SK-N-SH (cell line): ENCODE measurements around the gene POLR3G. TPM values are rescaled to one million over a fixed set of nuclear protein-coding genes. Genes with fewer than 3 reads are reported as not detected.

Source experiments
- CTCF ChIA-PET: fragments of 300-600, 350-600 bp; formaldehyde crosslinking; extraction: SDS; loops from one replicate; lab custom pipeline; 2021; lab: Yijun Ruan, JAX
- POLR2A ChIA-PET: fragments of 350-600 bp; sonication (Branson Sonifier 250); formaldehyde crosslinking; extraction: SDS; loops from one replicate; lab custom pipeline; 2020; ENCODE audit warnings: antibody characterized with exemption, inconsistent platforms; lab: Yijun Ruan, JAX
- DNase-seq: peaks from one replicate; pipeline ENCODE4 v3.0.0; 2012
- H2AFZ ChIP-seq: fragments of 200-600 bp; sonication (generic); 2 replicates; pipeline ENCODE4 v1.8.1; 2016; ENCODE audit warnings: antibody characterized with exemption, mild to moderate bottlenecking, low read depth
- H3F3A ChIP-seq: fragments of 200-600 bp; sonication (generic); replicated peaks from 2 replicates; pipeline ENCODE3; 2016; ENCODE audit warnings: antibody characterized with exemption, mild to moderate bottlenecking; ENCODE audit not compliant: insufficient read depth
- H3K27ac ChIP-seq, 2 experiments: fragments of 200-500 bp in 1 of 2; fragments of 200-600 bp in 1 of 2; sonication (Bioruptor generic) in 1 of 2; sonication (generic), shearing (Covaris generic) in 1 of 2; 2 replicates each; pipeline versions ENCODE4 v1.5.1 to v1.6.1; 2014 to 2016; ENCODE audit warnings: low read depth in 2 of 2, inconsistent platforms in 1 of 2, low read length in 1 of 2, mild to moderate bottlenecking in 1 of 2, mixed read lengths in 1 of 2
- H3K27me3 ChIP-seq: fragments of 200-600 bp; sonication (generic), shearing (Covaris generic); 2 replicates; pipeline ENCODE4 v1.6.1; 2016; ENCODE audit warnings: mixed run types; ENCODE audit not compliant: insufficient read depth
- H3K36me3 ChIP-seq, 2 experiments: fragments of 200-500 bp in 1 of 2; fragments of 200-600 bp in 1 of 2; sonication (Bioruptor generic) in 1 of 2; sonication (generic) in 1 of 2; replicated peaks in 1 of 2; 2 replicates each; pipeline versions ENCODE3 to v1.5.1; 2014 to 2016; ENCODE audit warnings: low read length in 1 of 2, mild to moderate bottlenecking in 1 of 2; ENCODE audit not compliant: insufficient read depth in 2 of 2, control insufficient read depth in 1 of 2
- H3K4me1 ChIP-seq, 2 experiments: fragments of 200-500 bp in 1 of 2; fragments of 200-600 bp in 1 of 2; sonication (Bioruptor generic) in 1 of 2; sonication (generic), shearing (Covaris generic) in 1 of 2; 2 replicates each; pipeline versions ENCODE4 v1.5.1 to v1.6.1; 2014 to 2016; ENCODE audit warnings: low read depth in 1 of 2, low read length in 1 of 2, mixed run types in 1 of 2; ENCODE audit not compliant: insufficient read depth in 2 of 2, control insufficient read depth in 1 of 2
- H3K4me2 ChIP-seq: fragments of 200-600 bp; sonication (generic), shearing (Covaris generic); 2 replicates; pipeline ENCODE4 v1.6.1; 2017; ENCODE audit warnings: mixed run types
- H3K4me3 ChIP-seq, 2 experiments: fragments of 200-500 bp in 1 of 2; fragments of 200-600 bp in 1 of 2; sonication (Bioruptor generic) in 1 of 2; sonication (generic), shearing (Covaris generic) in 1 of 2; 2 replicates each; pipeline versions ENCODE4 v1.5.1 to v1.8.1; 2014 to 2016; ENCODE audit warnings: low read depth in 2 of 2, inconsistent platforms in 1 of 2, low read length in 1 of 2, mild to moderate bottlenecking in 1 of 2, mixed read lengths in 1 of 2, moderate library complexity in 1 of 2
- H3K79me2 ChIP-seq: fragments of 200-600 bp; sonication (generic); 2 replicates; pipeline ENCODE4 v1.8.1; 2017; ENCODE audit warnings: mild to moderate bottlenecking; ENCODE audit not compliant: insufficient read depth
- H3K9ac ChIP-seq: fragments of 200-600 bp; sonication (generic); 2 replicates; pipeline ENCODE4 v1.6.1; 2017; ENCODE audit warnings: mixed run types
- H3K9me2 ChIP-seq: fragments of 200-600 bp; sonication (generic); 2 replicates; pipeline ENCODE4 v1.6.1; 2017; ENCODE audit warnings: mixed run types
- H3K9me3 ChIP-seq: fragments of 200-600 bp; sonication (generic); 2 replicates; pipeline ENCODE4 v1.6.1; 2017; ENCODE audit warnings: mixed run types, mild to moderate bottlenecking, moderate library complexity
- H4K20me1 ChIP-seq: fragments of 200-600 bp; sonication (generic); 2 replicates; pipeline ENCODE4 v1.6.1; 2017; ENCODE audit warnings: mild to moderate bottlenecking, mixed run types; ENCODE audit not compliant: insufficient read depth
- JUND ChIP-seq: IDR thresholded peaks from 2 replicates; pipeline ENCODE4 v1.4.0; 2012
- NRF1 ChIP-seq: IDR thresholded peaks from 2 replicates; pipeline ENCODE4 v1.6.1; 2012; ENCODE audit warnings: low read depth, mild to moderate bottlenecking, low read length
- POLR2AphosphoS5 ChIP-seq: IDR thresholded peaks from 2 replicates; pipeline ENCODE4 v1.6.1; 2012; ENCODE audit warnings: low read depth, low read length
- RAD21 ChIP-seq: IDR thresholded peaks from 2 replicates; pipeline ENCODE4 v1.6.1; 2012; ENCODE audit warnings: mild to moderate bottlenecking, low read length
- RFX5 ChIP-seq: IDR thresholded peaks from 2 replicates; pipeline ENCODE4 v1.6.1; 2012; ENCODE audit warnings: mild to moderate bottlenecking, improper control_type of control experiment, low read length
- SIN3A ChIP-seq: IDR thresholded peaks from 2 replicates; pipeline ENCODE4 v1.6.1; 2012; ENCODE audit warnings: low read depth, mild to moderate bottlenecking, low read length, moderate library complexity, borderline replicate concordance
- SMC3 ChIP-seq: IDR thresholded peaks from 2 replicates; pipeline ENCODE4 v1.6.1; 2012; ENCODE audit warnings: low read depth, low read length, improper control_type of control experiment
- TCF12 ChIP-seq: IDR thresholded peaks from 2 replicates; pipeline ENCODE4 v1.4.0; 2012
- YY1 ChIP-seq: IDR thresholded peaks from 2 replicates; pipeline ENCODE4 v1.4.0; 2012; ENCODE audit warnings: low read depth, mild to moderate bottlenecking
- WGBS: methylation state at CpG from one replicate; pipeline ENCODE4 v1.1.6; 2017; ENCODE audit warnings: low lambda C conversion rate; 5-methylcytosine and 5-hydroxymethylcytosine counted together
- polyA plus RNA-seq, 3 experiments: library from polyadenylated mRNA; depleted of rRNA; stranded (reverse); fragments of >200 nt; gene quantifications; 2 replicates each; pipeline ENCODE4 v1.2.3, GENCODE V29; 2012
- TF ChIP-seq, protein P1 (sequence below): IDR thresholded peaks from 2 replicates; pipeline ENCODE4 v1.6.1; 2012; ENCODE audit warnings: mild to moderate bottlenecking, low read depth, low read length, moderate library complexity
- TF ChIP-seq, protein P2 (sequence below): IDR thresholded peaks from 2 replicates; pipeline ENCODE4 v1.4.0; 2012; ENCODE audit warnings: low read depth, borderline replicate concordance
- TF ChIP-seq, protein P3 (sequence below): fragments of 200-600 bp; sonication (generic); IDR thresholded peaks from 2 replicates; pipeline ENCODE4 v1.6.1; 2017; ENCODE audit warnings: antibody characterized with exemption, mild to moderate bottlenecking, moderate library complexity

POLR3G gene
- polyA plus RNA-seq, 1 of the 3 experiments (the other 2 are of a cell fraction) = 17.1 TPM

DNA sequence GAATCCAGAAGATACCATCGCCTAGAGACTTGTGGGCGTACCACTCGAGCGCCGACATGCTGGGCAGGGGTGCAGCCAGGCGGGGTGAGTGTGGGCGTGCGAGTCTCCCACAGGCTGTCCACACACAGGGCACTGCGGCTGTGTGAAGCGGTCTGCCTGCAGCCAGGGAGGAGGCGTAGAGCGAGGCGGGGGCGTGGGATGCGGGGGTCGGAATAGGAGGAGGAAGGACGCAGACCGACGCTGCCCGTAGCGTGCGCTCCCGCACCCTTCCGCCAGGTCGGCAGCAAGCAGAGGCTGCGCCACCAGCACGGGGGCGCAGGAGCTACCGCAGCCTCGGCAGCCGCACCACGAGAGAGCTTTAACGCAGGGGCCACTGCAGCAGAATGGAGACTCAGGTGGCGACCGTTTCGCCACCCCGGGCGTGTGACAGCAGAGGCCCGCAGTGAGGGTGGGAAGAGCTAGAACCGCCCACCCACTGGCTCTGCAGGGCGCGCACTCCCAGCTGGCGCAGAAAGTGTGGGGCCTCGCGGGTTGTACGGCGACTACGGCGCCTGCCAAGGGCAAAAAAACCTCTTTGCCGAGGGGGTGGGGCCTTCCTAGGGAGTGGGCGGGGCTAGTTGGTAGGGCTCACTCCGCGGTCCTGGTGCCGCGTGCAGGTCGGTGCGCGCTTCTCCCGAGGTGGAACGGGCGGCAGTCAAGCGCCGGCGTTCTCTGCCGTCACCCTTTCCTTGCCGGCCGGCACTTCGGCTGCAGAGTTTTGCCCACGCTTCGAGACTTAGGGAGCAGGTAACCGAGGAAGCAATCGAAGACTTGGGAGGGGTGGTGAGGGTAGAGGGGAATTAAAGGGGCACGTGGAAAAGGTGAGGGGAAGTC is at the start of gene POLR3G, which contains the start of gene MBLAC2 (continued):
- peak; percentile 47; the same call in 1 of the 2 replicates for TF ChIP-seq SIN3A
- no peak for TF ChIP-seq YY1
- TF ChIP-seq, protein P1, sequence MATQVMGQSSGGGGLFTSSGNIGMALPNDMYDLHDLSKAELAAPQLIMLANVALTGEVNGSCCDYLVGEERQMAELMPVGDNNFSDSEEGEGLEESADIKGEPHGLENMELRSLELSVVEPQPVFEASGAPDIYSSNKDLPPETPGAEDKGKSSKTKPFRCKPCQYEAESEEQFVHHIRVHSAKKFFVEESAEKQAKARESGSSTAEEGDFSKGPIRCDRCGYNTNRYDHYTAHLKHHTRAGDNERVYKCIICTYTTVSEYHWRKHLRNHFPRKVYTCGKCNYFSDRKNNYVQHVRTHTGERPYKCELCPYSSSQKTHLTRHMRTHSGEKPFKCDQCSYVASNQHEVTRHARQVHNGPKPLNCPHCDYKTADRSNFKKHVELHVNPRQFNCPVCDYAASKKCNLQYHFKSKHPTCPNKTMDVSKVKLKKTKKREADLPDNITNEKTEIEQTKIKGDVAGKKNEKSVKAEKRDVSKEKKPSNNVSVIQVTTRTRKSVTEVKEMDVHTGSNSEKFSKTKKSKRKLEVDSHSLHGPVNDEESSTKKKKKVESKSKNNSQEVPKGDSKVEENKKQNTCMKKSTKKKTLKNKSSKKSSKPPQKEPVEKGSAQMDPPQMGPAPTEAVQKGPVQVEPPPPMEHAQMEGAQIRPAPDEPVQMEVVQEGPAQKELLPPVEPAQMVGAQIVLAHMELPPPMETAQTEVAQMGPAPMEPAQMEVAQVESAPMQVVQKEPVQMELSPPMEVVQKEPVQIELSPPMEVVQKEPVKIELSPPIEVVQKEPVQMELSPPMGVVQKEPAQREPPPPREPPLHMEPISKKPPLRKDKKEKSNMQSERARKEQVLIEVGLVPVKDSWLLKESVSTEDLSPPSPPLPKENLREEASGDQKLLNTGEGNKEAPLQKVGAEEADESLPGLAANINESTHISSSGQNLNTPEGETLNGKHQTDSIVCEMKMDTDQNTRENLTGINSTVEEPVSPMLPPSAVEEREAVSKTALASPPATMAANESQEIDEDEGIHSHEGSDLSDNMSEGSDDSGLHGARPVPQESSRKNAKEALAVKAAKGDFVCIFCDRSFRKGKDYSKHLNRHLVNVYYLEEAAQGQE = peak; percentile 4; the same call in 1 of the 2 replicates
- TF ChIP-seq TCF12 = peak; percentile 36; the same call in 1 of the 2 replicates
- no peak for TF ChIP-seq JUND
- TF ChIP-seq RFX5 = 0 out of 2 replicates have a peak, but pooled peaks have one; percentile 16
- TF ChIP-seq POLR2AphosphoS5 = peak; percentile 92
- TF ChIP-seq, protein P2, sequence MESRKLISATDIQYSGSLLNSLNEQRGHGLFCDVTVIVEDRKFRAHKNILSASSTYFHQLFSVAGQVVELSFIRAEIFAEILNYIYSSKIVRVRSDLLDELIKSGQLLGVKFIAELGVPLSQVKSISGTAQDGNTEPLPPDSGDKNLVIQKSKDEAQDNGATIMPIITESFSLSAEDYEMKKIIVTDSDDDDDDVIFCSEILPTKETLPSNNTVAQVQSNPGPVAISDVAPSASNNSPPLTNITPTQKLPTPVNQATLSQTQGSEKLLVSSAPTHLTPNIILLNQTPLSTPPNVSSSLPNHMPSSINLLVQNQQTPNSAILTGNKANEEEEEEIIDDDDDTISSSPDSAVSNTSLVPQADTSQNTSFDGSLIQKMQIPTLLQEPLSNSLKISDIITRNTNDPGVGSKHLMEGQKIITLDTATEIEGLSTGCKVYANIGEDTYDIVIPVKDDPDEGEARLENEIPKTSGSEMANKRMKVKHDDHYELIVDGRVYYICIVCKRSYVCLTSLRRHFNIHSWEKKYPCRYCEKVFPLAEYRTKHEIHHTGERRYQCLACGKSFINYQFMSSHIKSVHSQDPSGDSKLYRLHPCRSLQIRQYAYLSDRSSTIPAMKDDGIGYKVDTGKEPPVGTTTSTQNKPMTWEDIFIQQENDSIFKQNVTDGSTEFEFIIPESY = peak; percentile 94

DNA sequence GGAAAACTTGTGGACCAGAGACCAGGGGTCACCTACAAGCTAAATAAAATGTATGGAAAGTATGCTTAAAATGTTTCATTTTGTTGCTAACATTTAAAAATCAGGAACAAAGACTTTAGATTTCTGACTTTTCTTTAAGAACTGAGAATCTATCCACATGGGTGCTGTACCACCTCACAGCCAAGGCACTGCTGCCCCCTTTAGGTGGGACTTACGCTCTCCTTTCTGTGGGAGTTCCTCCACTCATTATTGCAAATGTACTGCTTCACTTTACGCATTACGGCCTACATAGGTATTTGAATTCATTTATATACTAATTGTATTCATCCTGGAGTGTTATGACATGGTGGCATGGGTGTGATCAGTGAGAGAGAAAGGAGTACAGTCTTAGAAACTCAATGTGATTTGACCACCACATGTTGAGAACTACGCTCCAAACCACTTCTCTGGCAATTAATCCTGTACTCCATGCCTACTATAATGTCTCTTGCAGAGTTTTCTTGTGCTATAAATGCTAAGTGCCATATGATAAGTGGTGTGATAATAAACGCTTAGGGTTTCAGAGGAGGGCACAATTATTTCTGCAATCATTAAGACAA is 40.4 kb upstream of the POLR3G start:
- H3K9me3 ChIP-seq = no peaks in the 10 kb centered on the region
- H3K4me2 ChIP-seq = no peak overlapping the region
- peaks cover 0 to 10% of the 10 kb centered on the region in 2 experiments; a peak in 2 of 4 replicates for H3K4me1 ChIP-seq
- no peaks in the 10 kb centered on the region for H3K79me2 ChIP-seq
- POLR2A ChIA-PET = no interaction called here
- H3K27ac ChIP-seq = no peak overlapping the region
- H3K36me3 ChIP-seq = no peaks in the 10 kb centered on the region
- H3K27me3 ChIP-seq = no peaks in the 10 kb centered on the region
- no peaks in the 10 kb centered on the region for H3K9me2 ChIP-seq
- peak; percentile 25 for DNase-seq
- no peak overlapping the region for H2AFZ ChIP-seq
- H3K9ac ChIP-seq = no peak overlapping the region
- TF ChIP-seq NRF1 = no peak
- TF ChIP-seq SMC3 = peak; percentile 43
- TF ChIP-seq, protein P3, sequence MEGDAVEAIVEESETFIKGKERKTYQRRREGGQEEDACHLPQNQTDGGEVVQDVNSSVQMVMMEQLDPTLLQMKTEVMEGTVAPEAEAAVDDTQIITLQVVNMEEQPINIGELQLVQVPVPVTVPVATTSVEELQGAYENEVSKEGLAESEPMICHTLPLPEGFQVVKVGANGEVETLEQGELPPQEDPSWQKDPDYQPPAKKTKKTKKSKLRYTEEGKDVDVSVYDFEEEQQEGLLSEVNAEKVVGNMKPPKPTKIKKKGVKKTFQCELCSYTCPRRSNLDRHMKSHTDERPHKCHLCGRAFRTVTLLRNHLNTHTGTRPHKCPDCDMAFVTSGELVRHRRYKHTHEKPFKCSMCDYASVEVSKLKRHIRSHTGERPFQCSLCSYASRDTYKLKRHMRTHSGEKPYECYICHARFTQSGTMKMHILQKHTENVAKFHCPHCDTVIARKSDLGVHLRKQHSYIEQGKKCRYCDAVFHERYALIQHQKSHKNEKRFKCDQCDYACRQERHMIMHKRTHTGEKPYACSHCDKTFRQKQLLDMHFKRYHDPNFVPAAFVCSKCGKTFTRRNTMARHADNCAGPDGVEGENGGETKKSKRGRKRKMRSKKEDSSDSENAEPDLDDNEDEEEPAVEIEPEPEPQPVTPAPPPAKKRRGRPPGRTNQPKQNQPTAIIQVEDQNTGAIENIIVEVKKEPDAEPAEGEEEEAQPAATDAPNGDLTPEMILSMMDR = peak; percentile 71
- TF ChIP-seq POLR2AphosphoS5 = no peak
- TF ChIP-seq RAD21 = peak; percentile 82
- no peak for TF ChIP-seq RFX5
- TF ChIP-seq, all 33 proteins: peak for 3
- 78% methylated on average over 5 of the region's 5 CpGs for WGBS
- H4K20me1 ChIP-seq = no peaks in the 10 kb centered on the region
- CTCF ChIA-PET = interaction anchor here (0.6 to 2.0 kb wide), 17 partner anchors 8 to 1744 kb away, joined by 3 to 21 read pairs (median 4); partner anchors contain the start of gene CETN3
- no peak overlapping the region for H3K4me3 ChIP-seq
- H3F3A ChIP-seq = no peaks in the 10 kb centered on the region
